ENCODE data around the gene CIBAR2. TPM values are rescaled to one million over a fixed set of nuclear protein-coding genes. Genes with fewer than 3 reads are reported as not detected.

The CIBAR2 gene
- total RNA-seq, 2 experiments from 2014 or later: not detected

DNA sequence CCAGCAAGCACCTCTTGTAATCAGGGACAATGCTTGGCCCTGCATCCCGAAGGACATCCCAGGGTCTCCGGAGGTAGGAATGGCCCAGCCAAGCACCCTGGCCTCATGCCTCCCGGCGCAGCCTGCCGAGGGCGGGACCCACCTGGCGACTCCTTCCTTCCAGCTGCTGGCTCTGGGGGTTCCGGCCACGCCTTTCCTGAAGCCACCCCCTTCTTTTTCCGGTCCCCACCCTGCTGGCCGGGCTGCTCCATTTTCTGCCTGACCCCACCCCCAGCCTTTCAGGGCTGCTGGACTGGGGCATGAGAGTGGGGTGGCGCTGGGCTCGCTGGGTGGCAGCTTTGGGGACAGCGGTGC, 22.5 kb upstream of the CIBAR2 start:
- ChIA-PET POLR2A (no interaction called here), CTCF (no interaction called here)
- Mint-ChIP-seq H3K4me3 (no peak overlapping the region), H3K27ac (no peak overlapping the region), H3K27me3 (peaks cover 30% of the 10 kb centered on the region), H3K36me3 (ENCODE audit: low read depth) (no peaks in the 10 kb centered on the region), H3K9me3 (ENCODE audit: low read depth) (no peaks in the 10 kb centered on the region), H3K4me1 (peaks cover 8% of the 10 kb centered on the region)
- DNase-seq (no peak), ATAC-seq (no peak)
- intact Hi-C loops (cut with DNase I, micrococcal nuclease): no loop called here

DNA sequence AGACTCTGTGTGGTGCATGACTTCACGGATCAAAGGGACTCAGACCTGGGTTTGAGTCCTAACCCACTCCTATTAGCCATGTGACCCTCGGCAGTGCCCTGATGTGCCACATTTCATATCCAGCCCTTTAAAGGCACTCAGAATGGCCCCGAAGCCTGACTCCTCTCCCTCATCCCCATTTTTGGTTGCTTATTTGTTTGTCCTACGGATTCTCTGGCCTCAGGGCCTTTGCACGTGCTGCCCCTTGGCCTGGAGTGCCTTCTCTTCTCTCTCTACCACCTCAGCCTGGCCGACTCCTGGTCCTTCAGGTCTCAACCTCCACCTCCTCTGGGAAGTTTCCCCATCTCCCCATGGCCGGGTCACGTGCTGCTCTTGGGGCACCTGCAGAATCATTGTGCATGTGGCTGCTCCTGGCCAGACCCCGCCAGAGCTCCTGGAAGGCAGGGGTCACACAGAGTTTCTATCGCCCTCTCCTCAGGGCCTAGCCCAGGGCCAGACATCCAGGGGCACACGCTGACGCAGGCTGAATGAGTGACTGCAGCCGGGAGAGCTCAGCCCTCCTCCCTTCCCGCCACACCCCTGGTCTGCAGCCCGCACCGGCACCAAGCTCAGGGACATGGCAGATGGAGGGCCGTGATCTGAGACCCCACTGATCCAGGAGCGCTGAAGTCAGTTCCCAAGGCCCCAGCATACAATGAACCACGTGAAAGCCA, 22.0 kb upstream of the CIBAR2 start:
- DNase-seq (no peak), ATAC-seq (no peak)
- no peak overlapping the region for H3K27ac Mint-ChIP-seq
- CTCF ChIA-PET: no interaction called here
- no peaks in the 10 kb centered on the region for H3K9me3 Mint-ChIP-seq (ENCODE audit: low read depth)
- H3K4me3 Mint-ChIP-seq: no peak overlapping the region
- peaks cover 5% of the 10 kb centered on the region for H3K4me1 Mint-ChIP-seq
- POLR2A ChIA-PET: no interaction called here
- H3K27me3 Mint-ChIP-seq: peaks cover 26% of the 10 kb centered on the region
- H3K36me3 Mint-ChIP-seq (ENCODE audit: low read depth): no peaks in the 10 kb centered on the region
- intact Hi-C loops (cut with DNase I, micrococcal nuclease): no loop called here

DNA sequence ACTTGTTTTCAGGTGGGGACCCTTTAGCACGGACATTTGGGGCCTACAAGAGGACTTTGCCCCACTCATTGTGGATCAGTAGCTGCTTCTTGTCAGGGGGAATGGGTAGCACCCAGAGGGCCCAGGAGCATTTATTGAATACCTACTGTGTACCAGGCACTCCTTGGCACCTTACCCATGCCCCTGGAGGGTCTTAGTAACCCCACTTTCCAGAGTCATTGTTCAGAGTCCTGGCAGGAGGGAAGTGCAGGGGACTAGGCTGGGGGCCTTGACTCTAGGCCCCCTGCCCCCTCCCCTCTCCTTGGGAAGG, 21.0 kb upstream of the CIBAR2 start:
- Mint-ChIP-seq H3K27me3 (peaks cover 16% of the 10 kb centered on the region), H3K9me3 (ENCODE audit: low read depth) (no peaks in the 10 kb centered on the region), H3K27ac (no peak overlapping the region), H3K4me1 (peaks cover 5% of the 10 kb centered on the region), H3K36me3 (ENCODE audit: low read depth) (no peaks in the 10 kb centered on the region), H3K4me3 (no peak overlapping the region)
- POLR2A ChIA-PET: no interaction called here
- intact Hi-C loops (cut with DNase I, micrococcal nuclease): no loop called here
- no peak for DNase-seq
- no peak for ATAC-seq
- CTCF ChIA-PET: no interaction called here

DNA sequence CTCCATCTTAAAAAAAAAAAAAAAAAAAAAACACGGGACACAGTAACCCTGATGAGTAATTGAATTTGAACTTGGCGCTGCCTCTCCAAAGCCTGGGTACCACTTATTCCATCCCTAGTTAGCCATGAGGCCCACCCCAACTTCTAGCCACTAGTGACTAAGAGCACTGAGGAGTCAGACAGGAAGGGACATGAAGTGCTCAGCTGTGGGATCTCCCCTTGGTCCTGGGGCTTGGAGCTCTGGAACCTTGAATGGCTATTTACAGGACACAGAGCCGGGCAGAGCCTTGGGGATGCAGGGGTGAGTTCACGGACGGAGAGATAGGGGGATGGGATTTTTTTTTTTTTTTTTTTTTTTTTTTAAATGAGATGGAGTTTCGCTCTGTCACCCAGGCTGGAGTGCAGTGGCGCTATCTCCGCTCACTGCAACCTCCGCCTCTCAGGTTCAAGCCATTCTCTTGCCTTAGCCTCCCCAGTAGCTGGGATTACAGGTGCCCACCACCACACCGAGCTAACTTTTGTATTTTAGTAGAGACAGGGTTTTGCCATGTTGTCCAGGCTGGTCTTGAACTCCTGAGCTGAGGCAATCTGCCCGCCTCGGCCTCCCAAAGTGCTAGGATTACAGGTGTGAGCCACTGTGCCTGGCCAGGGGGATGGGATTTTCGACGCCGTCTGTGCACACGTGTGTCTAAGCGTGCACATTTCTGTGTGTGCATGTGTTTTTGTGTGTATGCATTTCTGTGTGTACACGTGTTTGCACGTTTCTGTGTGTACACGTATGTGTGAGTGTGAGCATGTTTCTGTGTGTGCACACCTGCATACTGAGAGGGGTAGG, 20.4 kb upstream of the CIBAR2 start:
- H3K4me1 Mint-ChIP-seq: peaks cover under 1% of the 10 kb centered on the region
- no peaks in the 10 kb centered on the region for H3K9me3 Mint-ChIP-seq (ENCODE audit: low read depth)
- no peaks in the 10 kb centered on the region for H3K36me3 Mint-ChIP-seq (ENCODE audit: low read depth)
- no peak for DNase-seq
- peaks cover 10% of the 10 kb centered on the region for H3K27me3 Mint-ChIP-seq
- ATAC-seq: no peak
- no peak overlapping the region for H3K4me3 Mint-ChIP-seq
- CTCF ChIA-PET: interaction anchor here (0.6 kb wide), 1 partner anchor 154 kb away, joined by 3 read pairs; no protein-coding TSS in a partner anchor
- POLR2A ChIA-PET: no interaction called here
- H3K27ac Mint-ChIP-seq: no peak overlapping the region
- intact Hi-C loops (cut with DNase I, micrococcal nuclease): no loop called here

DNA sequence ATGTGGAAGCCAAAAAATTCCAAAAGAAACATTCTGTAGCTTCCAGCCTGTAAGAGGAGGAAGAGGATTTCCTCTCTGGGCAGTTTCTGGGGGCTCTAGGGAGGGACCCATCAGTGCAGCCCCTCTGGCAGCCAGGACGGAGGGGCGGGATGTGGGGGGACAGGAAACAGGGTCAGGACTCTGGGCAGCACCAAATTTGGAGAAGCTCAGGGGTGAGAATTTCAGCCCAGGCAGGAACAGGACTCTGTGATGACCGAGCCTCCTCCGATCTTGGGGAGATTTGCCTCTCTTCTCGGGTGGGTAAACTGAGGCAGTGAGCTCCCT, 18.4 kb upstream of the CIBAR2 start:
- DNase-seq: no peak
- Mint-ChIP-seq H3K9me3 (ENCODE audit: low read depth) (no peaks in the 10 kb centered on the region), H3K4me3 (no peak overlapping the region), H3K36me3 (ENCODE audit: low read depth) (no peaks in the 10 kb centered on the region), H3K27ac (no peak overlapping the region), H3K27me3 (peaks cover 2% of the 10 kb centered on the region), H3K4me1 (peaks cover 14% of the 10 kb centered on the region)
- intact Hi-C loops (cut with DNase I, micrococcal nuclease): no loop called here
- ATAC-seq: no peak
- CTCF ChIA-PET: interaction anchor here (0.8 to 1.7 kb wide), 2 partner anchors 9 to 16 kb away, joined by 4 to 5 read pairs; no protein-coding TSS in a partner anchor
- POLR2A ChIA-PET: no interaction called here

DNA sequence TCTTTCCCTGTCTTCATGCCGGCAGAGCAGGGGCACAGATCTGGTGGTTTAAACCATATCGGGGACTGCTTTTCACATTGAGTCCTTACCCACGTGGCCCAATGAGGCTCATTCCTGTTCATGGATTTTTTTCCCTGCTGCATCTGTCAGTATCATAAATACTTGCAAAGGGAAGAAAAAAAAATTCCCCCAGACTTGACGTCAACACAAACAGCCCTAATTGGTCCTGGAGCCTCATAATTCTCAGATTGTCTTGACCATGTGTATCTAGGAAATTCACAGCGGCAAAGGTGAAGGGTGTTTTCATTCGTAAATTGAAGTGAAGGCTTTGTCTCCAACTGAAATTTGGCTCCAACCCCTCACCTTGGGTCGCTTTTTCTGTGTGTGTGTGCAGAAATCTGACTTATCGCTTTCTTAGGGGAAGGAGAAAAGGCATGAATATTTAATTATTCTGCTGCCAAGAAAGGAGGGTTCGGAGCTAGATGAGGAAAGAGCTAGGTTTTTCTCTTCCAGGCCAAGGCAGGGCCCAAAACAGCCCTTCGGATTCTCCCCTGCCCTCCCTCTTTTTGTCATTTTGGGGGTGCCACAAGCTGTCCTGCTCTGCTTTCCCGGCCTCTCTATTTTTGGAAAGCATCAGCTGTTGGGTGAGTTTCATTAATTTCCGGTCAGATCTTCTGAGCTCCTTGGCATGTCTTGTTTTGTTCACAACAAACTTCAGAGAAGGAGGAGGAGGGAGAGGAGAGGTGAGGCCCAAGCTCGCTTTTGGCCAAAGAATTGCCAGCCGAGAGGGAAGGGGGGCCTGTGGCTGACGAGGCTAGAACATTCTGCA, 17.8 kb upstream of the CIBAR2 start:
- ChIA-PET POLR2A (no interaction called here), CTCF (interaction anchor here (0.8 to 1.7 kb wide), 3 partner anchors 10 to 18 kb away, joined by 3 to 5 read pairs (median 4); no protein-coding TSS in a partner anchor)
- no peak overlapping the region for H3K27ac Mint-ChIP-seq
- peaks cover 15% of the 10 kb centered on the region for H3K4me1 Mint-ChIP-seq
- DNase-seq (no peak), ATAC-seq (no peak)
- no peaks in the 10 kb centered on the region for H3K27me3 Mint-ChIP-seq
- no peaks in the 10 kb centered on the region for H3K36me3 Mint-ChIP-seq (ENCODE audit: low read depth)
- intact Hi-C loops (cut with DNase I, micrococcal nuclease): no loop called here
- no peak overlapping the region for H3K4me3 Mint-ChIP-seq
- no peaks in the 10 kb centered on the region for H3K9me3 Mint-ChIP-seq (ENCODE audit: low read depth)

DNA sequence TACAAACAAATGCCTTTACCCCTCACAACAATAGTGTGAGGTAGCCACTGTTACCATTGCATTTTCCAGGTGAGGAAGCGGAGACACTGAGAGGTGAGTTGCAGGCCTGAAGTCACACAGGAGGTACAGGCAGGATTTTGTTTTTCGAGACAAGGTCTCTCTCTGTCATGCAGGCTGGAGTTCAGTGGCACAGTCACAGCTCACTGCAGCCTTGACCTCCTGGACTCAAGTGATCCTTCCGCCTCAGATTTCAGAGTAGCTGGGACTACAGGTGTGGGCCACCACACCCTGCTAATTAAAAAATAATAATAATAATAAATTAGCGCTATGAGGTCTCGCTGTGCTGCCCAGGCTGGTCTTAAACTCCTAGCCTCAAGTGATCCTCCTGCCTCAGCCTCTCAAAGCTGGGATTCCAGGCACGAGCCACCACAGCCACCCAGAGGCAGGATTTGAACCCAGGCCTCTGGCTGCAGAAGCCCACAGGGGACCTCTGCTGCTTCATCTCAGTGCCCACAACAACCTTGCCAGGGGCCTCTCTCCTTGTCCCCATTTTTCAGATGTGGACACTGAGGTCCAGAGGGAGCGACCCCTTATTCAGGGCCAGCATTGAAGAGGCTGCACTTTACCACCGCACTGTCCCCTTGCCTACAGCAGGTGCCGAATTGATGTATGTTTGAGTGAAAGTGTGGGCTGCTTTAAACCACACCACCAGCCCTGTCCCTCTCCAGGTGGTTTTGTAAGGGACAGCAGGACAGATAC, 16.0 kb upstream of the CIBAR2 start:
- Mint-ChIP-seq H3K36me3 (ENCODE audit: low read depth) (no peaks in the 10 kb centered on the region), H3K27me3 (no peaks in the 10 kb centered on the region), H3K4me3 (no peak overlapping the region), H3K9me3 (ENCODE audit: low read depth) (no peaks in the 10 kb centered on the region), H3K4me1 (peaks cover 15% of the 10 kb centered on the region), H3K27ac (no peak overlapping the region)
- intact Hi-C loops (cut with DNase I, micrococcal nuclease): no loop called here
- CTCF ChIA-PET: interaction anchor here (1.1 kb wide), 1 partner anchor 122 kb away, joined by 3 read pairs; no protein-coding TSS in a partner anchor
- ATAC-seq: no peak
- no peak for DNase-seq
- POLR2A ChIA-PET: no interaction called here

DNA sequence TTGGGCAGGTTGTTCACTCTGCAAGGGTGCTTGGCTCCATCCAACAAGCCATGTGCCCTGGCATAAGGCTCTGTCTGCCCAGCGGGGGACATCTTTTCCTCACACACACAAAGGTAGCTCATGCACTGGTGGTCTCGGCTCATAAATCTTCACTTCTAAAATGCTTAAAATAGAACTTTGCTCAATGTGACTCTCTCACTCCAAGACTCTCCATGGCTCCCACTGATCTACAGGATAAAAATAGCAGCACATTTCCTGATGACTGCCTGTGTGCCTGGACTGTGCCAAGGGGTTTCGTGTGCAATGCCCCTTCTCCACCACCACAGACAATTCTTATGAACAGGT, 15.1 kb upstream of the CIBAR2 start:
- intact Hi-C loops (cut with DNase I, micrococcal nuclease): no loop called here
- no peaks in the 10 kb centered on the region for H3K9me3 Mint-ChIP-seq (ENCODE audit: low read depth)
- peak overlapping the region; percentile 10 for H3K27ac Mint-ChIP-seq
- no peak for ATAC-seq
- no peaks in the 10 kb centered on the region for H3K27me3 Mint-ChIP-seq
- no peaks in the 10 kb centered on the region for H3K36me3 Mint-ChIP-seq (ENCODE audit: low read depth)
- no peak for DNase-seq
- POLR2A ChIA-PET: no interaction called here
- peaks cover 15% of the 10 kb centered on the region for H3K4me1 Mint-ChIP-seq
- H3K4me3 Mint-ChIP-seq: no peak overlapping the region
- CTCF ChIA-PET: interaction anchor here (0.7 to 2.0 kb wide), 3 partner anchors 12 to 157 kb away, joined by 3 to 10 read pairs (median 4); no protein-coding TSS in a partner anchor

DNA sequence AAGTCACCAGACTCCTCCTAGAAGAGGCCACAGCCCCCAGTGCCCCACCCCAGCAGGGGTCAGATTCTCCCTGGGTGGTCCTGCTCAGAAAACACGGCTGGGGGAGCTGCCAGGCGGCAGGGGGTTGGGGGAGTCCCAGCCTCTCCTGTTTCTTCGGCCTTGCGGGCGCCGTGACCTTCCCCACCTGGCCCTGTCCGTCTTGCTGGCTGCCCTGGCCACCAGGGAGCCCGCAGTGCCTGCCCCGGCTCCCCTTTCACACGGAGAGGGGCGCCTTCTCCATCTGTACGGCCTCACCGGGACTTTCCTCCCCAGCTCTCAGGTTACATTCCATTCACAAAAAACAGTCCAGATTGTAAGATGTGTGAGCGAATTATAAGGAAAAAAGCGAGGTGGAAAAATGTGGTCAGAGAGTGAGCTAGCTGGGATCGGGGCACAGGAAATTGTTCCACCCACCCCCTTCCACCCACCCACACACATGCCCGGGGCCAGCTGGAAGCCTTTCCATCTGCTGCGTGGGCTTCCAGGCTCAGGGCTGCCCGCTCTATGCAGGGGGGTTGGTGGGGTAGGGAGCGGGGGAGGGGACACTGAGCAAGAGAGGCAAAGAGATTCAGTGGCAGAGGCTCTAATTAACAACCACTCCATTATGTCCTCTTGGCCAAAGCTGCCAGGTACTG, 14.6 kb upstream of the CIBAR2 start:
- Mint-ChIP-seq H3K4me3 (no peak overlapping the region), H3K9me3 (ENCODE audit: low read depth) (no peaks in the 10 kb centered on the region), H3K27ac (peak overlapping the region; percentile 10), H3K27me3 (no peaks in the 10 kb centered on the region), H3K4me1 (peaks cover 15% of the 10 kb centered on the region), H3K36me3 (ENCODE audit: low read depth) (no peaks in the 10 kb centered on the region)
- POLR2A ChIA-PET: no interaction called here
- intact Hi-C loops (cut with DNase I, micrococcal nuclease): no loop called here
- DNase-seq (peak; percentile 57), ATAC-seq (peak; percentile 67)
- CTCF ChIA-PET: interaction anchor here (0.5 to 2.0 kb wide), 5 partner anchors 12 to 427 kb away, joined by 3 to 10 read pairs (median 3); no protein-coding TSS in a partner anchor

DNA sequence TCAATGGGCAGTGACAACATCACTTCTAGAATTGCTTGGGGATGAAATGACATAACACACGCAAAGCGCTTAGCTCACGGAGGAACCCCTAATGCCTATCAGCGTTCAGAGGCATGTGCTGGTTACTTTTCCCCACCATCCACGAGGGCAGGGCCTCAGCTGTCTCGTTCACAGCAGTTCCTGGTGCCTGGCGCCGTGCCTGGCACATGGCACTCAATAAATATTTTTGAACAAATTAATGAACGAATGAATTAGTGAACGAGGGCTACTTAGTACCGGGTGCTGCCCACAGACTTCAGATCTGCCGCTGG, 14.1 kb upstream of the CIBAR2 start:
- no peak overlapping the region for H3K27ac Mint-ChIP-seq

More for the DNA sequence above, 14.1 kb upstream of the CIBAR2 start:
- no peaks in the 10 kb centered on the region for H3K27me3 Mint-ChIP-seq
- intact Hi-C loops (cut with DNase I, micrococcal nuclease): no loop called here
- no peak for ATAC-seq
- no peak overlapping the region for H3K4me3 Mint-ChIP-seq
- POLR2A ChIA-PET: no interaction called here
- peaks cover 15% of the 10 kb centered on the region for H3K4me1 Mint-ChIP-seq
- CTCF ChIA-PET: interaction anchor here (0.5 to 2.0 kb wide), 5 partner anchors 11 to 428 kb away, joined by 3 to 10 read pairs (median 3); no protein-coding TSS in a partner anchor
- DNase-seq: no peak
- no peaks in the 10 kb centered on the region for H3K9me3 Mint-ChIP-seq (ENCODE audit: low read depth)
- H3K36me3 Mint-ChIP-seq (ENCODE audit: low read depth): no peaks in the 10 kb centered on the region

Measured in activated CD4-positive, alpha-beta T cell treated with anti-CD3 and anti-CD28 coated beads for 36 hours (primary cell).